Measurements from ENCODE around the gene ING5. TPM values are rescaled to one million over a fixed set of nuclear protein-coding genes. Genes with fewer than 3 reads are reported as not detected.

The ING5 gene
- total RNA-seq, 4 donors from 2014 or later = 6.8 to 50.0 (median 27.9) TPM

GRCh38 chr2:241673189-241673663 lies 28.6 kb upstream of the ING5 start:
- Histone ChIP-seq H3K9me3 (no peaks in the 10 kb centered on the region), H3K4me3 (no peak overlapping the region), H3K27ac (no peak overlapping the region), H3K27me3 (no peaks in the 10 kb centered on the region), H3K36me3 (no peaks in the 10 kb centered on the region), H3K4me1 (no peaks in the 10 kb centered on the region)
- intact Hi-C loops (cut with DNase I; ENCODE audit: low total_unique reads) = no loop called here
- DNase-seq = no peak
- TF ChIP-seq, protein P1, sequence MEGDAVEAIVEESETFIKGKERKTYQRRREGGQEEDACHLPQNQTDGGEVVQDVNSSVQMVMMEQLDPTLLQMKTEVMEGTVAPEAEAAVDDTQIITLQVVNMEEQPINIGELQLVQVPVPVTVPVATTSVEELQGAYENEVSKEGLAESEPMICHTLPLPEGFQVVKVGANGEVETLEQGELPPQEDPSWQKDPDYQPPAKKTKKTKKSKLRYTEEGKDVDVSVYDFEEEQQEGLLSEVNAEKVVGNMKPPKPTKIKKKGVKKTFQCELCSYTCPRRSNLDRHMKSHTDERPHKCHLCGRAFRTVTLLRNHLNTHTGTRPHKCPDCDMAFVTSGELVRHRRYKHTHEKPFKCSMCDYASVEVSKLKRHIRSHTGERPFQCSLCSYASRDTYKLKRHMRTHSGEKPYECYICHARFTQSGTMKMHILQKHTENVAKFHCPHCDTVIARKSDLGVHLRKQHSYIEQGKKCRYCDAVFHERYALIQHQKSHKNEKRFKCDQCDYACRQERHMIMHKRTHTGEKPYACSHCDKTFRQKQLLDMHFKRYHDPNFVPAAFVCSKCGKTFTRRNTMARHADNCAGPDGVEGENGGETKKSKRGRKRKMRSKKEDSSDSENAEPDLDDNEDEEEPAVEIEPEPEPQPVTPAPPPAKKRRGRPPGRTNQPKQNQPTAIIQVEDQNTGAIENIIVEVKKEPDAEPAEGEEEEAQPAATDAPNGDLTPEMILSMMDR (IDR thresholded peaks at IDR 0.05) = no peak
- TF ChIP-seq POLR2A (IDR thresholded peaks at IDR 0.05) = no peak

DNA sequence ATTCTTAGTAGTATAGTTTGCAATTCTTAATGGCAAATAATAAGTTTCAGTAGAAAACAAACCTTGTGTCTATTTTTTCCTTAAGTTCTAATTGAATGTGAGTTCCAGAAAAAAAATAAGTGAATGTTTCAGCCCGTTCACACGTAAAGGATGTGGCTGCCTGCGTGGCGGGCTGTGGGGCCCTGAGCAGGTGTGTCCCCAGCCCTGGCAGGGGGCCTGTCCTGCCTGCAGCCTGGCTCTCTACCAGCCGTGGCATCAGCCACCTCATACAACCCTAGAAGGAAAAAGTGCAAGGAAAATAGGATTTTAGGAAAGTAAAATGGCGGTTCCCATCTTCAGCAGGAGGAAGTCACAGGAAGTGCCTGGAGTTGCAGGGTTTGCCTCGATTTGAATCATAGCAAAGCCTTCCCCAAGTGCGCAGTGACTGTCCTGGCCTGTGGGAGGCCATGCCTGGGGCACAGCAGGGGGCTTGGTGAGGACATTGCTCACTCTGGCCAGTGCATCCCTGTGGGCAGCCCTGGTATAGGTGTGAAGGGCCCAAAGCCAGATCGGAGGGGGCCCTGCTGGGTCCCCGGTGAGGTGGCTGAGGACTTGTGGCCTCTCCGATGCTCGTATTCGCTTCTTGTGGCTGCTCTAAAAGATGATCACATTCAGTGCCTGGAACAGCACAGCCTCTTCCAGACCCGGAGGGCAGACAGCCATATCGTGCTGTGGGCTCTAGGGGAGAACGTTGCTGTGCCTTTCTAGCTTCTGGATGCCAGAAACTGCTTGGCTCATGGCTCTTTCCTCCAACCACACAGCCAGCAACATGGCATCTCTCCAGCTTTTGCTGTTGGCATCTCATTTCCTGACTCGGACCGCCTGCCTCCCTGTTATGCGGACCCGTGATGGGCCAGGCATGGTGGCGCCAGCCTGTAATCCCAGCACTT lies 27.8 kb upstream of the ING5 start:
- intact Hi-C loops (cut with DNase I; ENCODE audit: low total_unique reads) = no loop called here

DNA sequence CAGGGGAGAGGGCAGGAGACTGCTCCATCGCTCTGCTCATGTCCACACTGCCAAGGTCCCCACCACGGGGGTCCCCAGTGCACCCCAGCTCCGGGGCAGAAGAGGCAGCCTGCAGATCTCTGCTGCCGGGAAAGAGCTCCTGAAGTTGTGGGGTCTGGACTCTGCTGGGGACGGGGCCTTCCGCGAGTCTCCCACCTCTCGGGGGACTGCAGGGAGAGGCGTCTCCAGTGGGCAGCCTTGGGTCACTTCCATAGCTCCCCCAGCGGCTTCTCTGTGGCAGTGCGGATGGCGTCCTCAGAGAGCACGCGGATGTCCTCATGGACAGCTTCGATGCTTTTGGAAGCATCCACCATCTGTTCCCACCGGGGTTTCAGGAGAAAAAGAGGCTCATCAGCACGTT lies 26.0 kb upstream of the ING5 start:
- Histone ChIP-seq H3K4me3 (no peak overlapping the region), H3K27me3 (no peaks in the 10 kb centered on the region), H3K4me1 (no peaks in the 10 kb centered on the region), H3K27ac (no peak overlapping the region), H3K36me3 (no peaks in the 10 kb centered on the region), H3K9me3 (no peaks in the 10 kb centered on the region)
- TF ChIP-seq, protein P1 (IDR thresholded peaks at IDR 0.05) = no peak
- TF ChIP-seq POLR2A (IDR thresholded peaks at IDR 0.05) = no peak
- no peak for DNase-seq
- intact Hi-C loops (cut with DNase I; ENCODE audit: low total_unique reads) = no loop called here

More for the DNA sequence above, 27.8 kb upstream of the ING5 start:
- Histone ChIP-seq H3K4me1 (no peaks in the 10 kb centered on the region), H3K9me3 (no peaks in the 10 kb centered on the region), H3K4me3 (no peak overlapping the region), H3K27me3 (no peaks in the 10 kb centered on the region), H3K27ac (no peak overlapping the region), H3K36me3 (no peaks in the 10 kb centered on the region)
- no peak for DNase-seq
- no peak for TF ChIP-seq POLR2A (IDR thresholded peaks at IDR 0.05)
- TF ChIP-seq, protein P1 (IDR thresholded peaks at IDR 0.05) = no peak

DNA sequence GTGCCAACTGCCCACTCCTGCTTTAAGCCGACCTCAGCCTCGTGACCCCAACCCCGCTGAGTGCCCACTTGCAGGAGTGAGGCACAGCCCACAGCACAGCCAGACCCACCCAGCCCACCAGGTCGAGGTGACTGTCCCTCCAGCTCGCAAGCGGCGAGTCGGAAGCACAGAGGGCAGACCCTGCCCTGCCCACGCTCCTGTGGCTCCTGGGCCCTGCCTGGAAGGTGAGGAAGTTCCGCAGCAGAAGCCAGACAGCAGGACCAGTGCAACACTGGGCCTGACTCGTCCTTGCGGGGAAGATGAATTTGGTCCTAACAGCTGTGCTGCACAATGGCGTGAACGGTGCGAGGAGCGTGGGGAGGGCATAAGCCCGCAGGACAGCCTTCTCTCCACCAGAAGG lies 25.2 kb upstream of the ING5 start:
- Histone ChIP-seq H3K4me1 (no peaks in the 10 kb centered on the region), H3K36me3 (no peaks in the 10 kb centered on the region), H3K27me3 (no peaks in the 10 kb centered on the region), H3K4me3 (no peak overlapping the region), H3K27ac (no peak overlapping the region), H3K9me3 (no peaks in the 10 kb centered on the region)
- no peak for TF ChIP-seq POLR2A (IDR thresholded peaks at IDR 0.05)
- TF ChIP-seq, protein P1 (IDR thresholded peaks at IDR 0.05) = no peak
- intact Hi-C loops (cut with DNase I; ENCODE audit: low total_unique reads) = no loop called here
- no peak for DNase-seq

DNA sequence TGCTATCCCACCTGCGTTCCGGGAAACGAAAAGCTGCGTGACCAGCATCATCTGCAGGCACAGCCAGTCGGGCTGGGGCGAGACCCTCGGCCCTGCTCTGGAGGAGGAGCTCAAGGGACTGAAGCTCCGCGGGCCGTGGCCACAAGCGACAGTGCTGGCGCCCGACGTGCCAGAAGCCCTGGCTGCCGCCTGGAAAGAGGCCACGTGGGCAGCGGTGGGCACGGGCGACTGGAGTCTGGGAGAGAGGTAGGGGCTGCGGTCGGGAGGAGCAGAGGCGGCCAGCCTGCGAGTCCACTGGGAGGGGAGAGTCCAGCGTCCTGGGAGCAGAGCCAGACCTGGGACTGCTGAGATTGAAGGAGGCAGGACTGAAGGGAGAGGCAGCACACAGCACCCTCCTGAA lies 24.4 kb upstream of the ING5 start:
- no peaks in the 10 kb centered on the region for H3K36me3 ChIP-seq
- intact Hi-C loops (cut with DNase I; ENCODE audit: low total_unique reads) = no loop called here
- no peak for TF ChIP-seq POLR2A (IDR thresholded peaks at IDR 0.05)
- TF ChIP-seq, protein P1 (IDR thresholded peaks at IDR 0.05) = no peak

More for the DNA sequence above, 24.4 kb upstream of the ING5 start:
- no peak for DNase-seq
- no peak overlapping the region for H3K27ac ChIP-seq
- no peaks in the 10 kb centered on the region for H3K9me3 ChIP-seq
- no peaks in the 10 kb centered on the region for H3K4me1 ChIP-seq
- no peaks in the 10 kb centered on the region for H3K27me3 ChIP-seq
- no peak overlapping the region for H3K4me3 ChIP-seq

Measured in uterus (tissue), 4 donors.